Dendritic cell treated with granulocyte-macrophage colony-stimulating factor and Interleukin-4, amounts not matched to agents 40 ng/mL and 50 ng/mL, for 4 days (primary cell): ENCODE measurements around the gene TMEM176A.
A peak's percentile ranks its signal among the peaks of the same experiment; 100 is the strongest.

ENCODE experiments used
- H3K27ac Mint-ChIP-seq: one replicate; pipeline ENCODE4 v1.8.0; 2022; ENCODE audit warnings: mild to moderate bottlenecking, mixed read lengths
- H3K27me3 Mint-ChIP-seq: one replicate; pipeline ENCODE4 v1.8.0; 2022; ENCODE audit warnings: mild to moderate bottlenecking, mixed read lengths
- H3K36me3 Mint-ChIP-seq: one replicate; pipeline ENCODE4 v1.8.0; 2022; ENCODE audit warnings: low read depth, mixed read lengths
- H3K4me1 Mint-ChIP-seq: one replicate; pipeline ENCODE4 v1.8.0; 2022; ENCODE audit warnings: low read depth, mixed read lengths
- H3K4me3 Mint-ChIP-seq: one replicate; pipeline ENCODE4 v1.8.0; 2022; ENCODE audit warnings: mild to moderate bottlenecking, moderate library complexity, mixed read lengths
- H3K9me3 Mint-ChIP-seq: one replicate; pipeline ENCODE4 v1.8.0; 2022; ENCODE audit warnings: mixed read lengths
- intact Hi-C: fragments of 100-400 bp; cut with micrococcal nuclease; formaldehyde crosslinking; loops from one replicate; pipeline ENCODE4 v1.15.0; 2022

Gene TMEM176A

GRCh38 chr7:150835702-150836280, 35.2 kb downstream of the TMEM176A start:
- Mint-ChIP-seq H3K27ac (no peak overlapping the region), H3K9me3 (no peaks in the 10 kb centered on the region), H3K36me3 (no peaks in the 10 kb centered on the region), H3K4me1 (peaks cover 16% of the 10 kb centered on the region), H3K27me3 (peaks cover 5% of the 10 kb centered on the region), H3K4me3 (no peak overlapping the region)
- intact Hi-C loops, result no loop called here

- Mint-ChIP-seq H3K9me3 (no peaks in the 10 kb centered on the region), H3K27ac (no peak overlapping the region), H3K4me1 (peaks cover 22% of the 10 kb centered on the region), H3K36me3 (no peaks in the 10 kb centered on the region), H3K27me3 (peaks cover 3% of the 10 kb centered on the region), H3K4me3 (no peak overlapping the region)
- intact Hi-C loops, result no loop called here
These were observed 38.5 kb downstream of the TMEM176A start for GRCh38 chr7:150838965-150839650.

- Mint-ChIP-seq H3K27ac (no peak overlapping the region), H3K4me1 (peaks cover 40% of the 10 kb centered on the region), H3K36me3 (no peaks in the 10 kb centered on the region), H3K9me3 (no peaks in the 10 kb centered on the region), H3K4me3 (no peak overlapping the region), H3K27me3 (peaks cover 3% of the 10 kb centered on the region)
- intact Hi-C loops, result no loop called here
These were observed 41.4 kb downstream of the TMEM176A start for GRCh38 chr7:150842018-150842417.

GRCh38 chr7:150842716-150843115, 42.1 kb downstream of the TMEM176A start:
- Mint-ChIP-seq H3K4me1 (peaks cover 40% of the 10 kb centered on the region), H3K4me3 (no peak overlapping the region), H3K9me3 (no peaks in the 10 kb centered on the region), H3K27ac (no peak overlapping the region), H3K36me3 (no peaks in the 10 kb centered on the region), H3K27me3 (peaks cover 3% of the 10 kb centered on the region)
- intact Hi-C loops, result no loop called here

GRCh38 chr7:150845421-150845861, 44.9 kb downstream of the TMEM176A start:
- no peaks in the 10 kb centered on the region for H3K9me3 Mint-ChIP-seq
- H3K27me3 Mint-ChIP-seq, result peaks cover 17% of the 10 kb centered on the region
- H3K4me3 Mint-ChIP-seq, result no peak overlapping the region
- H3K4me1 Mint-ChIP-seq, result peaks cover 34% of the 10 kb centered on the region
- peak overlapping the region; percentile 82 for H3K27ac Mint-ChIP-seq
- intact Hi-C loops, result no loop called here
- H3K36me3 Mint-ChIP-seq, result no peaks in the 10 kb centered on the region

GRCh38 chr7:150846291-150847115, 45.9 kb downstream of the TMEM176A start:
- Mint-ChIP-seq H3K27ac (peak overlapping the region; percentile 82), H3K27me3 (peaks cover 14% of the 10 kb centered on the region)

GRCh38 chr7:150847536-150847935, 47.0 kb downstream of the TMEM176A start:
- H3K36me3 Mint-ChIP-seq, result no peaks in the 10 kb centered on the region
- H3K4me1 Mint-ChIP-seq, result peaks cover 45% of the 10 kb centered on the region
- no peaks in the 10 kb centered on the region for H3K9me3 Mint-ChIP-seq
- intact Hi-C loops, result no loop called here
- peaks cover 21% of the 10 kb centered on the region for H3K27me3 Mint-ChIP-seq
- H3K4me3 Mint-ChIP-seq, result no peak overlapping the region
- H3K27ac Mint-ChIP-seq, result peak overlapping the region; percentile 31

More at GRCh38 chr7:150846291-150847115, 45.9 kb downstream of the TMEM176A start:
- intact Hi-C loops, result no loop called here
- Mint-ChIP-seq H3K4me1 (peaks cover 34% of the 10 kb centered on the region), H3K36me3 (no peaks in the 10 kb centered on the region), H3K4me3 (no peak overlapping the region), H3K9me3 (no peaks in the 10 kb centered on the region)

- H3K4me1 Mint-ChIP-seq, result peaks cover 50% of the 10 kb centered on the region
- no peak overlapping the region for H3K27ac Mint-ChIP-seq
- intact Hi-C loops, result no loop called here
- H3K4me3 Mint-ChIP-seq, result no peak overlapping the region
- no peaks in the 10 kb centered on the region for H3K9me3 Mint-ChIP-seq
- H3K27me3 Mint-ChIP-seq, result peaks cover 25% of the 10 kb centered on the region
- no peaks in the 10 kb centered on the region for H3K36me3 Mint-ChIP-seq
These were observed 47.5 kb downstream of the TMEM176A start for GRCh38 chr7:150848111-150848510.

GRCh38 chr7:150848561-150849115, 48.1 kb downstream of the TMEM176A start:
- Mint-ChIP-seq H3K4me3 (no peak overlapping the region), H3K36me3 (no peaks in the 10 kb centered on the region), H3K27ac (no peak overlapping the region), H3K27me3 (peaks cover 25% of the 10 kb centered on the region), H3K4me1 (peaks cover 48% of the 10 kb centered on the region), H3K9me3 (no peaks in the 10 kb centered on the region)
- intact Hi-C loops, result no loop called here

GRCh38 chr7:150849204-150849775, 48.7 kb downstream of the TMEM176A start:
- Mint-ChIP-seq H3K36me3 (no peaks in the 10 kb centered on the region), H3K27ac (no peak overlapping the region), H3K9me3 (no peaks in the 10 kb centered on the region), H3K4me3 (no peak overlapping the region), H3K27me3 (peaks cover 25% of the 10 kb centered on the region), H3K4me1 (peaks cover 42% of the 10 kb centered on the region)
- intact Hi-C loops, result no loop called here

- Mint-ChIP-seq H3K27me3 (peaks cover 25% of the 10 kb centered on the region), H3K27ac (no peak overlapping the region), H3K9me3 (no peaks in the 10 kb centered on the region), H3K4me3 (no peak overlapping the region), H3K36me3 (no peaks in the 10 kb centered on the region), H3K4me1 (peaks cover 32% of the 10 kb centered on the region)
- intact Hi-C loops, result no loop called here
These were observed 49.7 kb downstream of the TMEM176A start for GRCh38 chr7:150850273-150850672.

GRCh38 chr7:150851492-150852370, 51.2 kb downstream of the TMEM176A start:
- intact Hi-C loops, result no loop called here
- Mint-ChIP-seq H3K36me3 (no peaks in the 10 kb centered on the region), H3K27ac (peak overlapping the region; percentile 44), H3K4me3 (peak overlapping the region; percentile 24), H3K27me3 (peaks cover 25% of the 10 kb centered on the region), H3K9me3 (no peaks in the 10 kb centered on the region), H3K4me1 (peaks cover 17% of the 10 kb centered on the region)

GRCh38 chr7:150852371-150852905, 51.9 kb downstream of the TMEM176A start, which contains the start of gene AOC1:
Gene AOC1, plus strand, starts transcription at chr7:150852517. Its CDS starts 3,954 bp downstream, at chr7:150856471.
- peak within 1 kb of the TSS; percentile 24 for H3K4me3 Mint-ChIP-seq
- intact Hi-C loops, result no loop called here
- H3K4me1 Mint-ChIP-seq, result peaks cover 17% of the 10 kb centered on the region
- no peaks in the 10 kb centered on the region for H3K36me3 Mint-ChIP-seq
- H3K27me3 Mint-ChIP-seq, result peaks cover 25% of the 10 kb centered on the region
- peak within 1 kb of the TSS; percentile 44 for H3K27ac Mint-ChIP-seq
- no peaks in the 10 kb centered on the region for H3K9me3 Mint-ChIP-seq
